ENCODE measurements around the gene HSD3B1. TPM values are rescaled to one million over a fixed set of nuclear protein-coding genes. Genes with fewer than 3 reads are reported as not detected.

HSD3B1 gene
- total RNA-seq (2014; rRNA removed): not detected in 2 replicates
- not detected for polyA plus RNA-seq (2012)

DNA sequence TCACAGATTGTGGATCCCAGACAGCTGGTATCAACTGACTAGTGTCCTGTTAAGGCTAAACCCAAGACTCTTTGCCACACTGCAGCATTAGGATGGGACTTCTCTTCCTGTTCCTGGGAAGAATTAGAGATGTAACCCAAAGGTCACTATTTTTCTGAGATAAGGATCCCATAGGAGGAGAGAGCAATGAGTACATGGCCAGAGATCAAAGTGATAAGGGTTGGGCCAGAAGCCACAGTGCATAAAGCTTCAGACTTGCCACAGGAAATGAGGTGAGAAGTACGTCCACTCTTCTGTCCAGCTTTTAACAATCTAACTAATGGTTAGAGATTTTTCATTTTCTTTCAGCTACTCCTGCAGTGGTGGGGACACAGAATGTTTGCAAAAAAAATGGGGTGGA is at the start of gene HSD3B1:
Gene HSD3B1, plus strand, starts transcription at position 270 of the 400 bp plus-strand sequence. CDS start 267 bp downstream, outside the sequence.
- DNase-seq (ENCODE audit: low read depth): no peak

DNA sequence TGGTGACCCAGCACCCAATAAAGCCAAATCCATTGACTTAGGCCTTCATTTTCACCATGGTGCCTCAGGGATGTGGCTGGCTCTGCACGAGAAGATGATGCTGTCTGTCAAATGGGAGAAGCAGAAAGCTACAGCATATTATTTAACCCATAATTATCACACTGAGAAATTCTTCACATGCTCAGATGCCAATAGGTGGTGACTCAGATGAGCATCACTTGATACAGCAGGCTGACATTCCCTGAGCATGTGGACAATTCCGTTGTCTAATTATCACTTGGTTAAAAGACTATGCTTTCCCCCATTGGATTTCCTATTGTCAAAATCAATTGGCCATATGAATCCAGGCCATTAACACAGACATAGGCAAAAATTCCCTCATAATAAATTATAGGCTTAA is 44.0 kb upstream of the HSD3B1 start:
- no peak for DNase-seq (ENCODE audit: low read depth)

DNA sequence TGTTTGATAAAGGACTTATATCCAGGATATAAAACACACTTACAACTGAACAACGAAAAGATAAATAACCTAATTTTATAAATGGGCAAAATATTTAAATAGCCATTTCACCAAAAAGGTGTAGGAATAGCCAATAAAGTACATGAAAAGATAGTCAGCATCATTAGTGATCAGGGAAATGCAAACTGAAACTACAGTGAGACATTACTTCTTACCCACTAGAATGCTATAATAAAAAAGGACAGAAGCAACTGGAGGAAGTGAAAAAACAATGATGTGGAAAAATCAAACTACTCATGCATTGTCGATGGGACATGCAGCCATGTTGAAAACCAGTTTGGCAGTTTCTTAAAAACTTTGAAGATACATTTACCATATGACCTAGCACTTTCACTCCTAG is 43.4 kb upstream of the HSD3B1 start:
- no peak for DNase-seq (ENCODE audit: low read depth)

- DNase-seq (ENCODE audit: low read depth): no peak
Measured at GRCh38 chr1:119466445-119466844, 40.6 kb upstream of the HSD3B1 start.

- DNase-seq (ENCODE audit: low read depth): no peak
Measured at GRCh38 chr1:119467219-119467618, 39.8 kb upstream of the HSD3B1 start.

DNA sequence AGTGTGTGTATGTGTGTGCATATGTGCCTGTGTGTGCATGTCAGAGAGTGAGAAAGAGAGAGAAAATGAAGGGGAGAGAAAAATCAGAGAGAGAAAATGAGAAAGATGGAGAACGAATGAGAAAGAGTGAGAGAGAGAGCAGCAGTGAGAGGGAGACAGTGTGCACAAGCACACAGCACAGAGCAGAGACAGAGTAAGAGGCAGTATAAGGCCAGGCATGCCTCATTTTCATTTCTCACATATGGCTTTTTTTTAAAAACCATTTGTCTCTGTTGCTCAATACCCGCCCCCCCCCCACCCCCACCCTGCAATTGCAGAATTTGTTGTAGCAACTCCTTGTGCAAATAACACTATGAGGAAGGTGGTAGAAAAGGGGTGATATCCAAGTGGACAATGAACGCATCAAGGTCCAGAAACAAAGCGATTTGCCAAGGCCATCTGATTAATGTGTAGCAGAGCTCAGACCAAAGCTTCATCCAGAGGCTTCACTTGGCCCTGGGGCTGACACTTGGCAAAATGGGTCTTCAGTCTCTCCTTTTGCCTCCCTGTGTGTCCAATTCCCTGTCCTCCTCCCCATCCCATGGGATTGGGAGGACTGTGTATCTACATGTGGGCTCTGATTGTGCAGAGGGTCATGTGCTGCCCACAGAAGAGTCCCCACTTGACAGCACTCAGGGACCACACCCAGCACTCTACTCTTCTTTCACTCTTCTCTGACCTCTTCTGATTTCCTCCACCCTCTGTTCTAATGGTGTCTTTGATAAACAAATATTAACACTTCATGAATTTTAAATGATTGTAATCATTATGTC is 38.9 kb upstream of the HSD3B1 start:
- no peak for DNase-seq (ENCODE audit: low read depth)

DNA sequence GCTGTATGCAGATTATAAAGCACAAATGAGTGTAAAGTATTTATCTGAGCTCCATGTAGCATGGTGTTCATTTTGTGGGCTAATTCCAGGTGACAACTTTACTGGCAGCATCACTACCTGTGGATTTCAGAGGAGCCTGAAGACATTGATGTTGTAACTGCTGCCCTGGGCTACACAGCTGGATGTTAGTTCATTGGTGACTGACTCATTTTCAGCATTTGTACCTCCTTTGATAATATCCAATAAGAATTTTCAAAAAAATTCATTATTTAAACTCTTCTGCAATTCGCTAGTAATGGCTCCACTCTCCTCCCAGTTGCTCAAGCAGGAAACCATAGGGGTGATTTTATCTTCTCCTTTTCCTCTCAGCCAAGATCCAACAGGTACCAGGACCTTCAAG is 37.3 kb upstream of the HSD3B1 start:
- DNase-seq (ENCODE audit: low read depth): no peak

DNA sequence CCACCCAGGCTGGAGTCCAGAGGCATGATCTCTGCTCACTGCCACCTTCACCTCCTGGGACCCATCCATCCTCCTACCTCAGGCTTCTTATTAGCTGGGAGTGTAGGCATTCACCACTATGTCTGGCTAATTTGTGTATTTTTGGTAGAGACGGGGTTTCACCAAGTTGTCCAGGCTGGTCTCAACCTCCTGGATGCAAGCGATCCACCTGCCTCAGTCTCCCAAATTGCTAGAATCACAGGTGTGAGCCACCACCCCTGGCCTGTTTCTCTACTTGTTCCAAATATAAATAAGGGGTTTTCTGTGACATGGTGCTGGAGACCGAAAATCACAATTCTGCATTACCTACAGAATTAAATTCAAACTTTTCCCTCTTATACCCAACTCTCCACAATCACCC is 36.6 kb upstream of the HSD3B1 start:
- DNase-seq (ENCODE audit: low read depth): no peak

GRCh38 chr1:119470958-119471357 is 36.1 kb upstream of the HSD3B1 start:
- no peak for DNase-seq (ENCODE audit: low read depth)

DNA sequence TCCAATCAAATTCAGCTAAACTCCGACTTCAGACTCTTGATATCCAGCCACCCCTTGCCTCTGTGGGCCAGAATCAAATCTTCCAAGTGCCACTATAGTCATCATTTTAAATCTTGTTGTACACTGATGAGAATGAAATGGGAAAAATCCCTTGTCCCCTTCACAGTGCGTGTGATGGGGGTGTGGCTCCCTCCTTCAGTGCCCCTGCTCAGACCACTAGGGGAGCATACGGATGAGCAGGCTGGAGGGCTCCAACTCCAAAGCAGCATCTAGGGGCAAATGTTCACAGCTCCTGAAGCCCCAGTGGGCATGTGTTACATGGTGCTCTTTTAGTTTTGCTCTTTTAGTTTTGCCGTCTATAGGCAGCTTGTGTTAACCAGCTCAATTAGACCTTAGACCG is 35.4 kb upstream of the HSD3B1 start:
- no peak for DNase-seq (ENCODE audit: low read depth)

- no peak for DNase-seq (ENCODE audit: low read depth)
Measured at GRCh38 chr1:119472080-119472818, 34.8 kb upstream of the HSD3B1 start.

GRCh38 chr1:119472819-119473175 is 34.2 kb upstream of the HSD3B1 start:
- DNase-seq (ENCODE audit: low read depth): no peak

DNA sequence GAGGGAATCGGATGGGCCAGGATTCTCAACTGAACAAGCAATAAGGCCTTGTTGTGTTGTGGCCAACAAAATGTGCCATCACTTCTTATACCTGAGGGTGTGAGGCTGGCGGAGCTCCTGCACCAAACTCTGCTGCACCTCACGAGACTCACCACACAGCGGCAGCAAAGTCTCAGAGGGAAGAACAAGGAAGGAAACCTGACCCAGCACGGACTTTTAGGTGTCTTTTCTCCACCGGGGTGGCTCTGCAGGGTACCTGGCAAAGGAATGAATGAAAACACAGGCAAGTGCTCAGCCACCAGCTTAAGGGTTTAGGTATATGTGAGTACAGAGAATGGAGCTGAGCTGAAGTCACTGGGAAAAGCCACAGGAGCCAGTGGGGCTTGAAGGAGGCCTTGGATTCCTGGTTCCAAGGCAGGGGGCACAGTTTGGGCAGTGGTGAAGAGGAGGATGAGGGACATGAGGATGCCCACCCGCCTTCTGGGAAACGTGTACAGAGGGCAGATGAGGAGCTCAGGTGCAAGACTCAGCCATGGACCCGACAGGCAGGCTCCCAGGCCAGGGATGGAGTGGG is 31.1 kb upstream of the HSD3B1 start:
- peak; percentile 26 for DNase-seq (ENCODE audit: low read depth)

GRCh38 chr1:119477710-119478109 is 29.3 kb upstream of the HSD3B1 start:
- no peak for DNase-seq (ENCODE audit: low read depth)

DNA sequence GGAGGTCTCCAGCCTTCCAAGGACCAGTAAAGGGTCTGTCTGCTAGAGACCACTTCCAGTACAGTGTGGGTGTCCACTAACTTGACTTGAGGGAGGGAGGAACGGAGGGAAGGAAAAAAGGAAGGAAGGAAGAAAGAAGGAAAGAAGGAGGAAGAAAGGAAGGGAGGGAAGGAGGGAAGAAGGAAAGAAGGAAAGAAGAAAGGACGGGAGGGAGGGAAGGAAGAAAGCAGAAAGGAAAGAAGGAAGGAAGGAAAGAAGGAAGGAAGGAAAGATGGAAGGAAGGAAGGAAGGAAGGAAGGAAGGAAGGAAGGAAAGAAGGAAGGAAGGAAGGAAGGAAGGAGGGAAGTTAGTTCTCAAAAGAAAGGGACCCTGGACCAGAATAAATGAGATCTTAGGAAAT is 26.8 kb upstream of the HSD3B1 start:
- DNase-seq (ENCODE audit: low read depth): no peak

DNA sequence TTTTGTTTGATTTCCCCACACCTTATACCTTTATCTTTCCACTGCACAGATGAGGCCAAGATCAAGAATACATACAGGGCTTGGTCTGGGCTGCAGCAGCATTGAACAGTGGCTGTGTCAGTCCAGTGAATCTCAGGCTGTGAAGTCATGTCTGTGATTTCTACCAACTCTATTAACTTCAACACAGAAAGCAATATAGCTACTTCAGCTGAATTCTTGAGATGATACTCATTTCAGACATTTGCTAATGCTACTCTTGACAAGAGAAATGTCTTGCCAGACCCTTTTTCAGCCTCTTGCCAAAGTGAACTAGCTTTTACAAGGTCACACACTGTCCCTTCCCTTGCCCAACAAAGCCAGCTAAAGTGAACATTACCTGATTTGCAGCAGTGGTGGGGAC is 25.1 kb upstream of the HSD3B1 start:
- DNase-seq (ENCODE audit: low read depth): no peak

GRCh38 chr1:119482517-119483425 is 24.2 kb upstream of the HSD3B1 start:
- DNase-seq (ENCODE audit: low read depth): peak; percentile 7

GRCh38 chr1:119483441-119484200 is 23.4 kb upstream of the HSD3B1 start:
- DNase-seq (ENCODE audit: low read depth): no peak

- no peak for DNase-seq (ENCODE audit: low read depth)
Measured at GRCh38 chr1:119485201-119485600, 21.8 kb upstream of the HSD3B1 start.

- no peak for DNase-seq (ENCODE audit: low read depth)
Measured at GRCh38 chr1:119488216-119488615, 18.8 kb upstream of the HSD3B1 start.

- no peak for DNase-seq (ENCODE audit: low read depth)
Measured at GRCh38 chr1:119489201-119489600, 17.8 kb upstream of the HSD3B1 start.

Data from LHCN-M2 (cell line).